NCI-H2196 (cell line): ENCODE data around the gene SOCS1.
"Not testable (repeated sequence)": the region's sequence is repeated elsewhere in the genome, so short reads cannot be mapped to it uniquely, and the experiment has no call there.

ENCODE experiments used
- DNase-seq: peaks from one replicate; lab custom pipeline; 2025; ENCODE audit not compliant: unreplicated experiment; lab: John Stamatoyannopoulos, UW

The SOCS1 gene

DNA sequence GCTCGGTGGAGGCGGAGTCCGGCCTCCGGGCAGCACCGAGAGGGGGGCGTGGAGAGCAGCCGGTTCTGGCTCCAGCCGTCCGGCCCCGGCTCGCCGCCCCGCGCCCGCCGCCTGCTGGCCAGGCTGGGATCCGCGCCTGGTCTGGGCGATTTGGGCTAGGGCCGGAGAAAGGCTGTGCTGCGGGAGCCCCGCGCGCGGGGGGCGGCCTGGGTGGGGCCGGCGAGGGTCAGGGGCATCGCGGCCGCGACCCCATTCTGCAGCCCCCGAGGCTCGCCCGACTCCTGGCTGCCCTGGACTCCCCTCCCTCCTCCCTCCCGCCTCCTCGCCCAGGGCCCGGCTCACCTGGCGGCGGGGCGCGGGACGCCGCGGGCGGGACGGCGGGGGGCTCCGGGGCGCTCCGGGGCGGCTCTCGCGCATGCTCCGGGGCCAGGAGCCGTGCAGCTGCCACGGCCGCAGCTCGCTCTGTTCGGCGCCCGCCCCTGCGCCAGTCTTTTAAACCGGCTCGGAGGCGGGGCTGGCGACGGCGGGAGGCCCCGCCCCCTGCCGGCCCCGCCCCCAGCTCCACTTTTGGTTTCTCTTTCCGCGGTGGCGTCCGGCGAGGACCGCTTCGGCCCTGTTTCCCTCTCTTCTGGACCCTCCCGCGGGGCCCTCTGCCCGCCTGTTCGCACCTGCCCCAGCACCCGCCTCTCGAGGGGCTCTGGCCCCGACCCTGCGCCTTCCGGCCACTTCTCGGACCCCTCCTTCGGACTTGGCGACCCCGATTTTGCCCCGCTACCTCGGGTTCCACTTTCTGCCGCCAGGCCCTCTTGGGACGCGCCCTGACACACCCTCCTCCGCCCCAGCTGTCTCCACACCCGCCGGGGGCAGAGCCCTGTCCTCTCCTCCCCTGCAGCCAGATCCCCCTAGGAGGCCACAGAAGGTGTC, at the start of gene SOCS1:
SOCS1 (minus strand) TSS at position 468 of the 924 bp plus-strand sequence. CDS start 726 bp downstream, outside the sequence.
- peak; percentile 87 for DNase-seq

DNA sequence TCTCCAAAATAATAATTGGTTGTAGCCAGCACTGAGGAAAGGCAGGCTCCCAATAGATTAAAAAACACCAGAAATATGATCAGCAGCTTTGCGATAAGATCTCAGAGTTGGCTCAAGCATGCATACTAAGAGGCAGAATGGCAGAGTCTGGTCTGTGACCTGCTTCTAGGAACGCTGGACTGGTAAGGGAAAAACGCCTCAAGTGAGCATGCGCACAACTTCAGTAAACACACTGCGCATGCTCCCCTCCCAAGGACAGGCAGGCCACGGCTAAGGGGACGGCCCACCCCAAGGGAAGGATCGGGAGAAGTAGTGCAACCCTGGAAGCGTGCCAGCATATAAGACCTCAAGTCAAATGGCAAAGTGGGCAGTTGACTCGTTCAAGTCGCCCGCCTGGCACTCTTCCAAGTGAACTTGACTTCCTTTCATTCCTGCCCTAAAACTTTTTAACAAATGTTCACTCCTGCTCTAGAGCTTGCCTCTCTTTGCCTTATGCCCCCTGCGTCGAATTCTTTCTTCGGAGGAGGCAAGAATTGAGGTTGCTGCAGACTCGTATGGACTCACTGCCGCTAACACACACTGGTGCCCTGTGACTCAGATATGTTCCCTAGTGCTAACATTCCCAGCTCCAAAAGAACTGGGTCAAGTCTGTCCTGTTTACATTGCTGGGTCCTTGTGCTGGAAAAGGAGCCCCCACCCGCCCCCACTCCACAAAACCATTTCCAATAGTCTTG, 47.6 kb upstream of the SOCS1 start:
- DNase-seq: peak; percentile 86

GRCh38 chr16:11302977-11303376, 47.0 kb upstream of the SOCS1 start:
- DNase-seq: peak; percentile 88

- DNase-seq: no peak
Measured at GRCh38 chr16:11301645-11302501, 45.9 kb upstream of the SOCS1 start.

GRCh38 chr16:11300560-11300892, 44.5 kb upstream of the SOCS1 start:
- DNase-seq: no peak

DNA sequence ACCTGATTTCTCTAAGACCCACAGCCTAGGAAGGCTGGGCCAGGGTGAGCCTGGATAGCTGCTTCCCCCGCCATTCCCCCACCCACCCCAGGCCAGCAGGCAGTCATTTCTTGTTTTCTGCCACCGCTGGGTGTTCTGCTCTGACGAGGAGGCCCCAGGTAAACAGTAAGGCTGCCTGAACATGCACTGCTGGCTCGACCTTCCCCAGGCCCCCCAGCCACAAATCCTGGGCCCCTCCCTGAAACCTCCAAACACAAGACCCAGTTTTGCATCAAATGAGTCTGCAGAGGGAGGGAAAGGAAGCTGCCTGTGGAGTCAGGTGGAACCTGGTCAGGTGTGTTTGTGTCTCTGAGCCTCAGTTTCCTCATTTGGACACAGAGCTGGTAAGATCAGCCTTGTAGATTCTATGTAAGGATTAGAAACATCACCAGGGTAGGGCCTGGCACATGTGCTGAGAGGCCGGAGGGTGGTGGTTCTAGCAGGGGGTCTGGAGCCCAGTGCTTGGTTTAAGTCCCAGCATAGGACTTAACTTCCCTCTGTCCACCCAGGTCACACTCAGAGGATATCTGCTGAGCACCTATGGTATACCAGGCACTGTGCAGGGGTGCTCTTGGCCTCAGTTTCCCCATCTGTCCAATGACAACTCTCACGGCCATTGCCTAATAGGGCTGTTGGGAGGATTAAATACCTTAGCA, 44.0 kb upstream of the SOCS1 start:
- no peak for DNase-seq

- not testable (repeated sequence) for DNase-seq
Measured at GRCh38 chr16:11298950-11299547, 43.0 kb upstream of the SOCS1 start.

GRCh38 chr16:11298143-11298900, 42.3 kb upstream of the SOCS1 start:
- no peak for DNase-seq

- peak; percentile 84 for DNase-seq
Measured at GRCh38 chr16:11297492-11298142, 41.6 kb upstream of the SOCS1 start.

DNA sequence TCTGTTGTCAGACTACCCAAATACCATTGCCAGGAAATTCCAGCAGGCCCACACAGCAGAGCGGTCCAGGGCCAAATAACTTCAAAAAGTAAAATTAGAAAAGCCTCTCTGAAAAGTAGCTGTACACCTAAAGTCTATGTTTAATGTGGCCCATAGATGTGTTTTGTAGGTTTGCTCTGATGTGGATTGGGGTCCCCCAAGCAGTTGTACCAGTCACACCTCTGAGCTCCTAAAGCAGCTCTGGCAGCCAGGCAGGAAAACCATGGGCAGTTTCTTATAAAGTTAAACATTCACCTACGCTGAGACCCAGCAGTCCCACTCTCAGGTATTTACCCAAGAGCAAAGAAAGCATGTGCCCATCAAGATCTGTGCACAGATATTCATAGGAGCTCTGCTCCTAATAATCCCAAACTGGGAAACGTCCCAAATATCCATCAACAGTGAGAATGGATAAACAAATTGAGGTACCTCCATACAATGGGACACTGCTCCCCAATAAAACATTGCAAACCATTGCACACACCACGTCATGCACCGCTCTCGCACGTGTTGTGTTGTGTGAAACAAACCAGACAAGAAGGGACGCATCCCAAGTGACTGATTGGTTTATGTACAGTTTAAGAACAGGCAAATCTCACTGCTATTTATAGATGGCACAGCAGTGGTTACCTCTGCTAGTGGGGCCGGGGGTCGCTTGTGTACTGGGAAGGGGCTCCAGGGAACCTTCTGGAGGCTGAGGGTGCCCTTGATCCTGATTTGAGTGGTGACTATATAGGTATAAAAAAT, 40.9 kb upstream of the SOCS1 start:
- no peak for DNase-seq

DNA sequence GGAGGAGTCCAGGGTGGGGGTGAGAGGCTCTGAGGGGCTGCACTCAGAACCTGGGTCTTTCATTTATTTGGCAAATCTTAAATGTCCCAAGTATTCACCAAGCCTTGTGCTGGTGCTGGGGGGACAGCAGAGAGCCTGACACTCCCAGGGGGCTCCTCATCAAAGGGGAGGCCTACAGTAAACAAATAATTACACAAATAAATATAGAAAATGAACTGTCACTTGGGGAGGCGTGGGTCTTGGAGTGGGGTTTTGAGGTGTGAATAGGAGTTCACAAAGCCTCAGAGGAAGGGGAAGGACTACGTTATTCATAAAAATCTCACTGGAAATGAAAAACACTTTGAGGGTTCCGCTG, 40.3 kb upstream of the SOCS1 start:
- DNase-seq: no peak

- DNase-seq: no peak
Measured at GRCh38 chr16:11295672-11296071, 39.7 kb upstream of the SOCS1 start.

DNA sequence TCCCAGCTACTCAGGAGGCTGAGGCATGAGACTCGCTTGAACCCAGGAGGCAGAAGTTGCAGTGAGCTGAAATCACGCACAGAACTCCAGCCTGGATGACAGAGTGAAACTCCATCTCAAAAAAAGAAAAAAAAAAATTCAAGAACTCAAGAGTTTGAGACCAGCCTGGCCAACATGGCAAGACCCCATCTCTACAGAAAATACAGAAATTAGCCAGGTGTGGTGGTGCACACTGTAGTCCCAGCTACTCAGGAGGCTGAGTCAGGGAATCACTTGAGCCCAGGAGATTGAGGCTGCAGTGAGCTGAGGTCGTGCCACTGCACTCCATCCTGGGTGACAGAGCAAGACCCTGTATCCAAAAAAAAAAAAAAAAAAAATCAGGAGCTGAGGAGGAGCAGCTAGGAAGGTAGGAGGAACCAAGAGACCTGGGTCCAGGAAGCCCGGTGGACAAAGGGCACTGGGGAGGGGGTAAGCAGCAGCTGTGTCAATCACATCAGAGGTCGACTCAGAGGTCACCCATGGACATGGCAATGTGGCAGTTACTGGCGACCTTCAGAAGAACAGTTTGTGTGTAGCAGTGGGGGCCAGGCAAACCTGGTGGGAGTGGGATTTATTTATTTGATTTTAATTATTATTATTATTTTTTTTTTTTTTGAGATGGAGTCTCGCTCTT, 36.2 kb upstream of the SOCS1 start:
- no peak for DNase-seq

DNA sequence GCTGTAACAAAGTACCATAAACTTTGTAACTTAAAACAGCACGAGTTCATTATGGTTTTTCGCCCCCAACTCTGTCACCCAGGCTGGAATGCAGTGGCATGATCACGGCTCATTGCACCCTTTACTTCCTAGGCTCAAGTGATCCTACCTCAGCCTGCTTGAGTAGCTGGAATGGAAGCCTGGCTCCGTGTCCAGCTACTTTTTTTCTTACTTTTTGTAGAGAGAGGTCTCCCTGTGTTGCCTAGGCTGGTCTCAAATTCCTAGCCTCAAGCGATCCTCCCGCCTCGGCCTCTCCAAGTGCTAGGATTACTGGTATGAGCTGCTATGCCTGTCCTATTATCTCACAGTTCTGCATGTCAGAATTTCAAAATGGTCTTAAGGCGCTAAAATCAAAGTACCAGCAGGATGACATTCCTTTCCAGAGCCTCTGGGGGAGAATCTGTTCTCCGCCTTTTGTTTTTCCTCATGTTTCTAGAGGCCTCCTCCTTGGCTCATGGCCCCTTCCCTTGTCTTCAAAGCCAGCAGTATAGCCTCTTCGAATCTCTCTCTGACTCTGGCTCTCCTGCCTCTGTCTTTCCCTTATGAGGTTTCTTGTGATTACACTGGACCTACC, 35.2 kb upstream of the SOCS1 start:
- DNase-seq: no peak

GRCh38 chr16:11290102-11290893, 34.3 kb upstream of the SOCS1 start:
- no peak for DNase-seq

- not testable (repeated sequence) for DNase-seq
Measured at GRCh38 chr16:11289696-11290095, 33.7 kb upstream of the SOCS1 start.

DNA sequence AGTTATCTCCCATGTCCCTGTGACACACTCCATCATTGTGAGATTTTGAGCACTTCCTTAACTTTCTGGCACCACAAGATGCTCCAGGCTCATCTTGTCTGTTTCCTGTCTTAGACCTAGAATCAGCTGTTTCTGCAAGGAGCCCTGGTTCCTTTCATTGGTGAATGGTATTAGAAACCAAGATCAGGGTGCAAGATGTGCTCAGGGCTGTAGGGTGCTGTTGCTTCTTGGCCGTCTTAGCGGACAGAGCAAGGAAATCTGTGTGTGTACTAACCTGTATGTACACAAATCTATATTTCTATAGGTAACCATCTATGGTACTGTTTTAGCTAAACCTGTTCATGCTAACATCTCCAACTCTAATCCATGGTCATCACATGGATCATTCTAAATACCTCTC, 33.2 kb upstream of the SOCS1 start:
- no peak for DNase-seq
